Ishikawa (cell line): ENCODE results near the gene ECHDC3.

ENCODE experiments used
- CEBPB ChIP-seq: IDR thresholded peaks from 2 replicates; pipeline ENCODE4 v1.6.1; 2012
- CREB1 ChIP-seq: IDR thresholded peaks from 2 replicates; pipeline ENCODE4 v1.6.1; 2012; ENCODE audit warnings: low read depth
- EGR1 ChIP-seq: IDR thresholded peaks from 2 replicates; pipeline ENCODE4 v1.6.1; 2012
- EP300 ChIP-seq: IDR thresholded peaks from 2 replicates; pipeline ENCODE4 v1.6.1; 2012; ENCODE audit warnings: borderline replicate concordance
- FOXM1 ChIP-seq: IDR thresholded peaks from 2 replicates; pipeline ENCODE4 v1.6.1; 2012; ENCODE audit warnings: low read depth, borderline replicate concordance
- NFIC ChIP-seq: IDR thresholded peaks from 2 replicates; pipeline ENCODE4 v1.6.1; 2012
- RAD21 ChIP-seq: IDR thresholded peaks from 2 replicates; pipeline ENCODE4 v1.6.1; 2012; ENCODE audit warnings: low read depth
- TAF1 ChIP-seq: IDR thresholded peaks from 2 replicates; pipeline ENCODE4 v1.6.1; 2012; ENCODE audit warnings: low read depth, mild to moderate bottlenecking
- TCF12 ChIP-seq: IDR thresholded peaks from 2 replicates; pipeline ENCODE4 v1.6.1; 2012; ENCODE audit warnings: low read depth
- TEAD4 ChIP-seq: IDR thresholded peaks from 2 replicates; pipeline ENCODE4 v1.6.1; 2012
- USF1 ChIP-seq: IDR thresholded peaks from 2 replicates; pipeline ENCODE4 v1.6.1; 2012
- YY1 ChIP-seq: IDR thresholded peaks from 2 replicates; pipeline ENCODE4 v1.6.1; 2012; ENCODE audit warnings: low read depth
- ZBTB7A ChIP-seq: IDR thresholded peaks from 2 replicates; pipeline ENCODE4 v1.6.1; 2012; ENCODE audit warnings: low read depth
- TF ChIP-seq, protein P1 (sequence below): IDR thresholded peaks from 2 replicates; pipeline ENCODE4 v1.6.1; 2012
- TF ChIP-seq, protein P2 (sequence below): IDR thresholded peaks from 2 replicates; pipeline ENCODE4 v1.6.1; 2012; ENCODE audit warnings: low read depth, mild to moderate bottlenecking

ECHDC3 gene

DNA sequence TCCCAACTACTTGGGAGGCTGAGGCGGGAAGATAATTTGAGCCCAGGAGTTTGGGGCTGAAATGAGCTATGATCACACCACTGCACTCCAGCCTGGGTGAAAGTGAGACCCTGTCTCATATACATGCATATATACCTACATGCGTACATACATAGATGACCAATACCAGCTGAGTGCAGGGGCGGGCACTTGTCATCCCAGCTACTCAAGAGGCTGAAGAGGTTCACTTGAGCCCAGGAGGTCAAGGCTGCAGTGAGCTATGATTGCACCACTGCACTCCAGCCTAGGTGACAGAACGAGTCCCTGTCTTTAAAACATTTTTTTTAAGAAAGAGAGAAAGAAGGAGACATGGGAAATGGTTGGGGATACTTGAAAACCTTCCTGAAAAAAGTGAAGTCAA is 63.6 kb downstream of the ECHDC3 start:
- TF ChIP-seq ZBTB7A (no peak), CEBPB (no peak), TCF12 (no peak), FOXM1 (no peak)
- TF ChIP-seq, protein P1, sequence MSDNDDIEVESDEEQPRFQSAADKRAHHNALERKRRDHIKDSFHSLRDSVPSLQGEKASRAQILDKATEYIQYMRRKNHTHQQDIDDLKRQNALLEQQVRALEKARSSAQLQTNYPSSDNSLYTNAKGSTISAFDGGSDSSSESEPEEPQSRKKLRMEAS, result no peak
- TF ChIP-seq, protein P2, sequence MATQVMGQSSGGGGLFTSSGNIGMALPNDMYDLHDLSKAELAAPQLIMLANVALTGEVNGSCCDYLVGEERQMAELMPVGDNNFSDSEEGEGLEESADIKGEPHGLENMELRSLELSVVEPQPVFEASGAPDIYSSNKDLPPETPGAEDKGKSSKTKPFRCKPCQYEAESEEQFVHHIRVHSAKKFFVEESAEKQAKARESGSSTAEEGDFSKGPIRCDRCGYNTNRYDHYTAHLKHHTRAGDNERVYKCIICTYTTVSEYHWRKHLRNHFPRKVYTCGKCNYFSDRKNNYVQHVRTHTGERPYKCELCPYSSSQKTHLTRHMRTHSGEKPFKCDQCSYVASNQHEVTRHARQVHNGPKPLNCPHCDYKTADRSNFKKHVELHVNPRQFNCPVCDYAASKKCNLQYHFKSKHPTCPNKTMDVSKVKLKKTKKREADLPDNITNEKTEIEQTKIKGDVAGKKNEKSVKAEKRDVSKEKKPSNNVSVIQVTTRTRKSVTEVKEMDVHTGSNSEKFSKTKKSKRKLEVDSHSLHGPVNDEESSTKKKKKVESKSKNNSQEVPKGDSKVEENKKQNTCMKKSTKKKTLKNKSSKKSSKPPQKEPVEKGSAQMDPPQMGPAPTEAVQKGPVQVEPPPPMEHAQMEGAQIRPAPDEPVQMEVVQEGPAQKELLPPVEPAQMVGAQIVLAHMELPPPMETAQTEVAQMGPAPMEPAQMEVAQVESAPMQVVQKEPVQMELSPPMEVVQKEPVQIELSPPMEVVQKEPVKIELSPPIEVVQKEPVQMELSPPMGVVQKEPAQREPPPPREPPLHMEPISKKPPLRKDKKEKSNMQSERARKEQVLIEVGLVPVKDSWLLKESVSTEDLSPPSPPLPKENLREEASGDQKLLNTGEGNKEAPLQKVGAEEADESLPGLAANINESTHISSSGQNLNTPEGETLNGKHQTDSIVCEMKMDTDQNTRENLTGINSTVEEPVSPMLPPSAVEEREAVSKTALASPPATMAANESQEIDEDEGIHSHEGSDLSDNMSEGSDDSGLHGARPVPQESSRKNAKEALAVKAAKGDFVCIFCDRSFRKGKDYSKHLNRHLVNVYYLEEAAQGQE, result no peak

GRCh38 chr10:11806706-11807105 is 64.5 kb downstream of the ECHDC3 start:
- no peak for TF ChIP-seq TAF1
- no peak for TF ChIP-seq EGR1
- no peak for TF ChIP-seq USF1
- no peak for TF ChIP-seq TCF12
- no peak for TF ChIP-seq YY1
- no peak for TF ChIP-seq CEBPB
- no peak for TF ChIP-seq EP300
- TF ChIP-seq NFIC, result no peak
- TF ChIP-seq CREB1, result no peak
- TF ChIP-seq, protein P1, result no peak
- TF ChIP-seq, protein P2, result no peak
- no peak for TF ChIP-seq TEAD4
- TF ChIP-seq RAD21, result no peak
- TF ChIP-seq FOXM1, result no peak
- TF ChIP-seq ZBTB7A, result no peak

DNA sequence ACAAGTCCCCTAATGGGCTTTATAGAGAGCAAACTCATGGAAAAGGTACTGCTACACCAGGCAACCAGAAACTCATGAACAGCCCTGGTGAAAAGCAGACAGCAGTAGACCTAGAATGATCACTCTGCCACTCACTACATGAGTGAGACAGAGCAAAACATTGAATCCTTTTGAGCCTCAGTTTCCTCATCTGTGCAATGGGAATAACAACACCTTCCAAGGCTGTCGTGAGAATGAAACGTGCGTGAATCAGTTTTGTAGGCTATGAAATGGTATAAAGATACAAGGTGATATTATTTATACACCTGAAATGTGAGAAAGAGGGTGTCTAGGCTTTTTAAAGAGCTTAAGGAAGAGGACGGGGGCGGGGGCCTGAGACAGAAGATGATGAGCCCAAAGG is 66.6 kb downstream of the ECHDC3 start:
- TF ChIP-seq EP300 (no peak), ZBTB7A (no peak), FOXM1 (no peak), CREB1 (no peak), YY1 (no peak), NFIC (no peak)
- TF ChIP-seq, protein P2, result no peak

- no peak for TF ChIP-seq YY1
- TF ChIP-seq, protein P2, result no peak
- no peak for TF ChIP-seq RAD21
- TF ChIP-seq NFIC, result no peak
- no peak for TF ChIP-seq USF1
- TF ChIP-seq EGR1, result no peak
- no peak for TF ChIP-seq TAF1
- TF ChIP-seq CEBPB, result no peak
- no peak for TF ChIP-seq CREB1
- TF ChIP-seq TCF12, result no peak
- TF ChIP-seq, protein P1, result no peak
- no peak for TF ChIP-seq TEAD4
- no peak for TF ChIP-seq FOXM1
- no peak for TF ChIP-seq EP300
Observed at GRCh38 chr10:11810313-11810766, 68.2 kb downstream of the ECHDC3 start.
